Omental fat pad (tissue), 4 donors: Measurements from ENCODE around the gene GPR15LG. TPM values are rescaled to one million over a fixed set of nuclear protein-coding genes. Genes with fewer than 3 reads are reported as not detected.
"Not testable (repeated sequence)": the region's sequence is repeated elsewhere in the genome, so short reads cannot be mapped to it uniquely, and the experiment has no call there.

Source experiments
- ATAC-seq: fragments of 150-250 bp; one replicate; pipeline ENCODE4 v1.9.1; 2016; ENCODE audit warnings: mild to moderate bottlenecking, moderate library complexity; ENCODE audit not compliant: low FRiP score
- DNase-seq: peaks from one replicate; pipeline ENCODE4 v3.0.0-alpha.2; 2019; ENCODE audit warnings: low spot score
- CTCF ChIP-seq, 3 donors: fragments of 450-650 bp; IDR thresholded peaks; one replicate each; pipeline ENCODE4 v1.5.1; 2016 to 2017; ENCODE audit warnings: antibody characterized with exemption in 3 of 3, mild to moderate bottlenecking in 3 of 3, moderate library complexity in 2 of 3
- total RNA-seq, 4 donors: library from RNA; depleted of rRNA; stranded (reverse); fragments of >200 nt; gene quantifications; one replicate each; pipeline ENCODE4 v1.1.0, GENCODE V29; 2016

Gene GPR15LG
- total RNA-seq, 4 donors from 2014 or later = not detected

DNA sequence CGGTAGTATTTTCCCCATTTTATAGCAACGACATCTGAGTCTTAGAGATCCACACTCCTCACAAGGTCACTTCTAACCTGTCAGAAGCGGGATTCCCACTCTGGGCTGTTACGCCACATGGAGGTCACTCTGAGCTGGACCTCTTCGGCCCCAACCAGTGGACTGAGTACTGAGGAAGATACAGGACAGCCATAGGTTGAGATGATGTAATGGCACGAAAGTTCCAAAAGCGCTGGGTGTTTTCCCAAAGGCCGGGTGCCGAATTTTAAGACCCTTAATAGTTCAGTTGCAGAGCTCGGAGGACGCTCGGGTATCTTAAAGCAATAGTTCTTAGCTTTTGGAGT is 33.6 kb upstream of the GPR15LG start:
- no peak for DNase-seq
- ATAC-seq = peak; percentile 33
- TF ChIP-seq CTCF (IDR thresholded peaks at IDR 0.05) = no peak

GRCh38 chr10:84147347-84147746 is 26.3 kb upstream of the GPR15LG start:
- ATAC-seq = no peak
- no peak for TF ChIP-seq CTCF (IDR thresholded peaks at IDR 0.05)
- DNase-seq = no peak

GRCh38 chr10:84148006-84148597 is 25.5 kb upstream of the GPR15LG start:
- DNase-seq, ATAC-seq: not testable (repeated sequence)

DNA sequence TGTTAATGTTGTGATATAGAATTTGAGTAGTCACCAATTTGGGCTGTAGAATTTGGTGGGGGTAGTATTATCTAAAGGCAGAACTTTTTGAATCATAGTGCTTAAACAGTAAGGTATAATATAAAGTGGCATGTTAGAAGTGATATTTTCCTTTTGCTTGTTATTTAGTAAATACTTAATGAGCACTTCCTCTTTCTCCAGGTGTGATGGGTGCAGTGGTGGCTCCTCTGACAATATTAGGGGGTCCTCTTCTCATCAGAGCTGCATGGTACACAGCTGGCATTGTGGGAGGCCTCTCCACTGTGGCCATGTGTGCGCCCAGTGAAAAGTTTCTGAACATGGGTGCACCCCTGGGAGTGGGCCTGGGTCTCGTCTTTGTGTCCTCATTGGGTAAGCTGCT is 23.7 kb upstream of the GPR15LG start:
- ATAC-seq = no peak
- no peak for DNase-seq
- TF ChIP-seq CTCF (IDR thresholded peaks at IDR 0.05) = no peak

DNA sequence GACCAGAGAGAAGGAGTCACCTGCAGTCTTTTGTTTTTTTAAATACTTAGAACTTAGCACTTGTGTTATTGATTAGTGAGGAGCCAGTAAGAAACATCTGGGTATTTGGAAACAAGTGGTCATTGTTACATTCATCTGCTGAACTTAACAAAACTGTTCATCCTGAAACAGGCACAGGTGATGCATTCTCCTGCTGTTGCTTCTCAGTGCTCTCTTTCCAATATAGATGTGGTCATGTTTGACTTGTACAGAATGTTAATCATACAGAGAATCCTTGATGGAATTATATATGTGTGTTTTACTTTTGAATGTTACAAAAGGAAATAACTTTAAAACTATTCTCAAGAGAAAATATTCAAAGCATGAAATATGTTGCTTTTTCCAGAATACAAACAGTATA is 20.8 kb upstream of the GPR15LG start:
- DNase-seq (no peak), ATAC-seq (no peak)
- TF ChIP-seq CTCF (IDR thresholded peaks at IDR 0.05) = no peak

- TF ChIP-seq CTCF (IDR thresholded peaks at IDR 0.05) = no peak
- ATAC-seq (no peak), DNase-seq (no peak)
Measured at GRCh38 chr10:84155521-84155920, 18.1 kb upstream of the GPR15LG start.

GRCh38 chr10:84156009-84156408 is 17.6 kb upstream of the GPR15LG start:
- DNase-seq = no peak
- ATAC-seq = no peak
- TF ChIP-seq CTCF (IDR thresholded peaks at IDR 0.05) = no peak

DNA sequence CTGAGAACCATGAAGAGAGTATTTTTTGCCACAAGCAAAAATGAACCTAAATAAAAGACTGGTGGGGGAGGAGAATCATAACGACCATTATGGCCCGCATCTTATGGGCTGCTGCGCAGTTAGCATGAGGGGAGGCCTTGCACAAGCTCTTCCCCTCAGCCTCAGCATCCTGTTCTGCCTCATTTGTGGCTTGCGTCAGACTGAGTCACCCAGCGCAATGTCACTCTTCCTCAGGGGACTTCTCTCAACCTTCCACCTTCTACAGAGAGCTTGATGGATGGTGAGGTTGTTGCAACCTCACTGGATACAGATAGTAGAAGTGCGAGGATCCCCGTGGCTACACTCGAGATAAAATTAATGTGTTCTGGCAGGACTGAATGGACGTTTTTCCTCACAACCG is 16.8 kb upstream of the GPR15LG start:
- TF ChIP-seq CTCF (IDR thresholded peaks at IDR 0.05) = no peak
- ATAC-seq (no peak), DNase-seq (no peak)
